ENCODE data around the gene PKNOX2. TPM values are rescaled to one million over a fixed set of nuclear protein-coding genes. Genes with fewer than 3 reads are reported as not detected.

The PKNOX2 gene
- total and polyA plus RNA-seq, 2 of the 4 experiments (the other 2 are of a cell fraction) = 0.72 to 2.3 TPM

DNA sequence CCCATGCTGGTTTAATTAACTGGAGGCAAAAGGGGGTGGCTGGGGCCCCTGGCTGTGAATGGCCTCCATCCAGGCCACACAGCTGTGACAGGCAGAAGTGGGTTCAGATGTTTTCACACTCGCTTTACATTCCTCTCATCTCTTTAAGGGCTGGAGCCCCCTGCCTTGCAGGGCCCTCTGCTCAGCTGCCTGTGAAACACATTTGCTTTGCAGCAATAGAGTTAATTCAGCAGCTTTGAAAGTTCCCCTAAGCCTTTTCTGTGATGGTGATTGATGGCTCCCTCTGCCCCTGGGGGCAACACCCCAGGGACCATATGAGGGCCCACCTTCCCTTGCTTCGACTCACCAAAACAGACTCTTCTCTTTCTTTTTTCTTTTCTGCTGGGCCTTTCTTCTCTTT is 192.2 kb downstream of the PKNOX2 start:
- Histone ChIP-seq H3K4me2 (ENCODE audit: low read depth, low read length) (no peak overlapping the region), H2BK20ac (ENCODE audit: low read depth, low read length) (no peak overlapping the region), H3K9me3 (ENCODE audit: control insufficient read depth, insufficient read depth, low read length) (no peaks in the 10 kb centered on the region), H3K4me3 (ENCODE audit: insufficient read depth, low read depth, low read length) (no peak overlapping the region), H3K56ac (ENCODE audit: extremely low read depth, insufficient read depth, low read length) (no peak overlapping the region), H4K20me1 (ENCODE audit: insufficient read depth, low read length) (no peaks in the 10 kb centered on the region), H3K27me3 (ENCODE audit: control insufficient read depth, insufficient read depth, low read length) (no peaks in the 10 kb centered on the region; the same call in 1 of the 2 replicates), H3K14ac (replicated peaks; ENCODE audit: low read depth, low read length) (no peak overlapping the region), H4K91ac (ENCODE audit: insufficient read depth, low read depth, low read length) (no peak overlapping the region), H3K36me3 (ENCODE audit: control insufficient read depth, insufficient read depth, low read length) (no peaks in the 10 kb centered on the region), H2BK5ac (ENCODE audit: low read depth, low read length, poor library complexity, severe bottlenecking) (no peak overlapping the region), H2AFZ (replicated peaks; ENCODE audit: low read length, poor library complexity) (no peak overlapping the region), H3K79me1 (ENCODE audit: low read depth in 1 of 2, low read length in 2 of 2) (no peaks in the 10 kb centered on the region), H2AK9ac (replicated peaks; ENCODE audit: low read depth, low read length, poor library complexity) (no peak overlapping the region), H3K4ac (ENCODE audit: low read depth, low read length) (no peak overlapping the region), H2BK120ac (ENCODE audit: low read depth, low read length) (no peak overlapping the region), H3K4me1 (ENCODE audit: control insufficient read depth, insufficient read depth, low read length) (peaks cover 11% of the 10 kb centered on the region), H4K8ac (ENCODE audit: low read depth in 2 of 2, low read length in 2 of 2) (no peak overlapping the region), H3K18ac (ENCODE audit: low read depth, low read length) (no peak overlapping the region), H3K9me1 (ENCODE audit: insufficient read depth, low read length) (peaks cover 11% of the 10 kb centered on the region), H4K5ac (ENCODE audit: low read depth, low read length) (no peak overlapping the region), H2BK15ac (ENCODE audit: low read depth, low read length) (no peak overlapping the region), H2AK5ac (ENCODE audit: low read depth, low read length) (no peak overlapping the region), H3K9ac (ENCODE audit: low read depth, low read length) (no peak overlapping the region), H3K23ac (ENCODE audit: low read depth, low read length) (no peak overlapping the region), H3K27ac (ENCODE audit: insufficient read depth, low read length) (no peak overlapping the region)
- dilution Hi-C loops (cut with HindIII; ENCODE audit: low sequenced_read_pairs, unreplicated experiment) (no loop called here), in situ Hi-C loops (cut with MboI; ENCODE audit: low sequenced_read_pairs) (no loop called here), intact Hi-C loops (cut with micrococcal nuclease) (no loop called here)
- ATAC-seq (ENCODE audit: low read depth) = no peak
- TF ChIP-seq POLR2A (IDR thresholded peaks at IDR 0.05; ENCODE audit: low read depth, low read length) (no peak), CHD1 (IDR thresholded peaks at IDR 0.05; ENCODE audit: low read depth, low read length) (no peak), FOS (IDR thresholded peaks at IDR 0.05; ENCODE audit: low read depth, low read length) (no peak), MXI1 (IDR thresholded peaks at IDR 0.05; ENCODE audit: borderline replicate concordance, low read depth, low read length) (no peak), BHLHE40 (IDR thresholded peaks at IDR 0.05; ENCODE audit: low read depth, low read length) (no peak), CEBPB (IDR thresholded peaks at IDR 0.05; ENCODE audit: low read depth, low read length) (no peak), MAZ (IDR thresholded peaks at IDR 0.05; ENCODE audit: borderline replicate concordance, low read depth, low read length) (no peak), SMC3 (IDR thresholded peaks at IDR 0.05; ENCODE audit: low read depth, low read length) (no peak)
- TF ChIP-seq, protein P1, sequence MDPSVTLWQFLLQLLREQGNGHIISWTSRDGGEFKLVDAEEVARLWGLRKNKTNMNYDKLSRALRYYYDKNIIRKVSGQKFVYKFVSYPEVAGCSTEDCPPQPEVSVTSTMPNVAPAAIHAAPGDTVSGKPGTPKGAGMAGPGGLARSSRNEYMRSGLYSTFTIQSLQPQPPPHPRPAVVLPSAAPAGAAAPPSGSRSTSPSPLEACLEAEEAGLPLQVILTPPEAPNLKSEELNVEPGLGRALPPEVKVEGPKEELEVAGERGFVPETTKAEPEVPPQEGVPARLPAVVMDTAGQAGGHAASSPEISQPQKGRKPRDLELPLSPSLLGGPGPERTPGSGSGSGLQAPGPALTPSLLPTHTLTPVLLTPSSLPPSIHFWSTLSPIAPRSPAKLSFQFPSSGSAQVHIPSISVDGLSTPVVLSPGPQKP (IDR thresholded peaks at IDR 0.05; ENCODE audit: borderline replicate concordance, low read depth, low read length) = no peak
- TF ChIP-seq, protein P2, sequence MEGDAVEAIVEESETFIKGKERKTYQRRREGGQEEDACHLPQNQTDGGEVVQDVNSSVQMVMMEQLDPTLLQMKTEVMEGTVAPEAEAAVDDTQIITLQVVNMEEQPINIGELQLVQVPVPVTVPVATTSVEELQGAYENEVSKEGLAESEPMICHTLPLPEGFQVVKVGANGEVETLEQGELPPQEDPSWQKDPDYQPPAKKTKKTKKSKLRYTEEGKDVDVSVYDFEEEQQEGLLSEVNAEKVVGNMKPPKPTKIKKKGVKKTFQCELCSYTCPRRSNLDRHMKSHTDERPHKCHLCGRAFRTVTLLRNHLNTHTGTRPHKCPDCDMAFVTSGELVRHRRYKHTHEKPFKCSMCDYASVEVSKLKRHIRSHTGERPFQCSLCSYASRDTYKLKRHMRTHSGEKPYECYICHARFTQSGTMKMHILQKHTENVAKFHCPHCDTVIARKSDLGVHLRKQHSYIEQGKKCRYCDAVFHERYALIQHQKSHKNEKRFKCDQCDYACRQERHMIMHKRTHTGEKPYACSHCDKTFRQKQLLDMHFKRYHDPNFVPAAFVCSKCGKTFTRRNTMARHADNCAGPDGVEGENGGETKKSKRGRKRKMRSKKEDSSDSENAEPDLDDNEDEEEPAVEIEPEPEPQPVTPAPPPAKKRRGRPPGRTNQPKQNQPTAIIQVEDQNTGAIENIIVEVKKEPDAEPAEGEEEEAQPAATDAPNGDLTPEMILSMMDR (conservative IDR thresholded peaks at IDR 0.05; ENCODE audit: low read depth, low read length) = no peak
- no CpG with 5 or more reads among the region's 2 CpGs for whole genome bisulfite sequencing, 2 experiments (ENCODE audit: extremely low coverage in 2 of 2, insufficient read length in 1 of 2)
- BruUV-seq (replicated peaks) = no TSS peak
- POLR2A ChIA-PET (ENCODE audit: unreplicated experiment) = interaction anchor here (0.5 to 0.7 kb wide), 2 partner anchors 13 to 34 kb away, joined by 5 to 7 read pairs; no protein-coding TSS in a partner anchor
- no peak for DNase-seq
- CTCF ChIA-PET = interaction anchor here (1.1 to 2.3 kb wide), 3 partner anchors 11 to 266 kb away, joined by 3 to 9 read pairs (median 4); no protein-coding TSS in a partner anchor

Measured in IMR-90 (cell line).